ENCODE measurements around the gene ALKBH6. TPM values are rescaled to one million over a fixed set of nuclear protein-coding genes. Genes with fewer than 3 reads are reported as not detected.

ALKBH6 gene
- polyA plus RNA-seq, 1 donor (not counting 4 experiments of a cell fraction or from before 2014, with no cell fraction given), result 36.7 TPM

- no peak overlapping the region for H3K9ac ChIP-seq (ENCODE audit: control insufficient read depth, extremely low read depth, insufficient read depth, low read length)
- H3K79me2 ChIP-seq (ENCODE audit: control insufficient read depth, insufficient read depth, low read length), result no peaks in the 10 kb centered on the region
- no peak for FAIRE-seq
- dilution Hi-C loops (cut with MboI; ENCODE audit: extremely low pct_ligation_motif_present, low sequenced_read_pairs), result no loop called here
- DNase-seq (ENCODE audit: low read depth, low spot score), result no peak
- no peak overlapping the region for H3K27ac ChIP-seq (ENCODE audit: control insufficient read depth, insufficient read depth, low read length)
- peaks cover 4% of the 10 kb centered on the region for H4K20me1 ChIP-seq (ENCODE audit: control insufficient read depth, extremely low read depth, insufficient read depth, low read length)
- no peaks in the 10 kb centered on the region for H3K36me3 ChIP-seq (ENCODE audit: control insufficient read depth in 2 of 2, extremely low read depth in 1 of 2, insufficient read depth in 2 of 2, low read length in 2 of 2)
- H3K4me1 ChIP-seq (ENCODE audit: control insufficient read depth, extremely low read depth, insufficient read depth, low read length), result no peaks in the 10 kb centered on the region
- H3K9me1 ChIP-seq (ENCODE audit: control insufficient read depth, extremely low read depth, insufficient read depth, low read length), result no peaks in the 10 kb centered on the region
- no peak overlapping the region for H2AFZ ChIP-seq (ENCODE audit: control insufficient read depth, low read length)
- no peak overlapping the region for H3K4me2 ChIP-seq (ENCODE audit: control insufficient read depth, extremely low read depth, insufficient read depth, low read depth, low read length)
- no peaks in the 10 kb centered on the region for H3K9me3 ChIP-seq (ENCODE audit: control insufficient read depth, low read depth, low read length)
- H3K4me3 ChIP-seq (ENCODE audit: control insufficient read depth in 2 of 3, extremely low read depth in 1 of 3, insufficient read depth in 2 of 3, low read depth in 1 of 3, low read length in 3 of 3), result no peak overlapping the region
- TF ChIP-seq CTCF (optimal IDR thresholded peaks at IDR 0.05 in 1 of 3, IDR thresholded peaks at IDR 0.05 in 1 of 3, conservative IDR thresholded peaks at IDR 0.05 in 1 of 3; ENCODE audit: extremely low read depth in 1 of 3, insufficient read depth in 2 of 3, low read length in 3 of 3), result no peak
- no peak for TF ChIP-seq EZH2 (IDR thresholded peaks at IDR 0.05; ENCODE audit: low read length)
- H3K27me3 ChIP-seq (ENCODE audit: control insufficient read depth, extremely low read depth, insufficient read depth, low read length), result peaks cover 33% of the 10 kb centered on the region
Observed at GRCh38 chr19:35959968-35960320, 54.1 kb downstream of the ALKBH6 start.

Other genes starting within 250 kb of the ALKBH6 start
- 0.23 to 0.93 TPM (median 0.49 TPM) in 3 replicates for gene ARHGAP33, start 238.6 kb downstream of the ALKBH6 start, polyA plus RNA-seq
- gene PRODH2, start 201.4 kb downstream of the ALKBH6 start, polyA plus RNA-seq, result not detected in 3 replicates
- gene NPHS1, start 161.7 kb downstream of the ALKBH6 start, polyA plus RNA-seq, result not detected in 3 replicates
- 0.02 TPM in 1 of 3 replicates, not detected in the others for gene KIRREL2, start 157.3 kb downstream of the ALKBH6 start, polyA plus RNA-seq
- gene APLP1, start 145.6 kb downstream of the ALKBH6 start, polyA plus RNA-seq, result 0.50 to 0.95 TPM (median 0.66 TPM) in 3 replicates
- gene NFKBID, start 113.7 kb downstream of the ALKBH6 start, polyA plus RNA-seq, result 3.9 to 6.0 TPM (median 5.0 TPM) in 3 replicates
- 0.19 to 0.30 TPM (median 0.25 TPM) in 3 replicates for gene HCST, start 111.7 kb downstream of the ALKBH6 start, polyA plus RNA-seq
- gene TYROBP, start 105.9 kb downstream of the ALKBH6 start, polyA plus RNA-seq, result not detected in 3 replicates
- 0.73 to 6.1 TPM (median 0.90 TPM) in 3 replicates for gene LRFN3, start 77.8 kb downstream of the ALKBH6 start, polyA plus RNA-seq
- 7.3 to 11.9 TPM (median 8.0 TPM) in 3 replicates for gene SDHAF1, start 19.0 kb downstream of the ALKBH6 start, polyA plus RNA-seq
- gene SYNE4, start 5.4 kb downstream of the ALKBH6 start, polyA plus RNA-seq, result 0.19 to 0.72 TPM (median 0.28 TPM) in 3 replicates
- 0.38 to 0.76 TPM (median 0.63 TPM) in 3 replicates for gene CLIP3, start 18.7 kb upstream of the ALKBH6 start, polyA plus RNA-seq
- gene THAP8, start 40.1 kb upstream of the ALKBH6 start, polyA plus RNA-seq, result 1.4 to 3.6 TPM (median 1.8 TPM) in 3 replicates
- 0.98 to 3.7 TPM (median 2.3 TPM) in 3 replicates for gene WDR62, start 40.7 kb upstream of the ALKBH6 start, polyA plus RNA-seq
- gene OVOL3, start 96.9 kb upstream of the ALKBH6 start, polyA plus RNA-seq, result not detected in 3 replicates
- gene POLR2I, start 100.7 kb upstream of the ALKBH6 start, polyA plus RNA-seq, result 31.3 to 63.2 TPM (median 34.3 TPM) in 3 replicates
- gene TBCB, start 101.3 kb upstream of the ALKBH6 start, polyA plus RNA-seq, result 179 to 193 TPM (median 183 TPM) in 3 replicates
- 778 to 884 TPM (median 832 TPM) in 3 replicates for gene CAPNS1, start 125.9 kb upstream of the ALKBH6 start, polyA plus RNA-seq
- gene COX7A1, start 138.2 kb upstream of the ALKBH6 start, polyA plus RNA-seq, result 1.6 to 7.1 TPM (median 2.6 TPM) in 3 replicates
- 2.0 to 3.5 TPM (median 2.3 TPM) in 3 replicates for gene ZNF565, start 200.5 kb upstream of the ALKBH6 start, polyA plus RNA-seq
- gene ZNF146, start 200.9 kb upstream of the ALKBH6 start, polyA plus RNA-seq, result 45.5 to 82.6 TPM (median 67.3 TPM) in 3 replicates